Caco-2 (cell line): ENCODE data around the gene HCN1. TPM values are rescaled to one million over a fixed set of nuclear protein-coding genes. Genes with fewer than 3 reads are reported as not detected.

Experiments
- BruUV-seq: library from RNA; stranded (reverse); fragments of 400-500 nt; replicated peaks from 2 replicates; lab custom pipeline; 2021; lab: Mats Ljungman, UMichigan
- CTCF ChIA-PET: fragments of 300-600 bp; sonication (Branson Sonifier 250); formaldehyde crosslinking; loops from one replicate; lab custom pipeline; 2022; ENCODE audit warnings: antibody characterized with exemption; lab: Charles Lee
- POLR2A ChIA-PET: fragments of 300-600 bp; sonication (Branson Sonifier 250); formaldehyde crosslinking; loops from one replicate; lab custom pipeline; 2022; ENCODE audit warnings: antibody characterized with exemption; lab: Charles Lee
- DNase-seq, 2 experiments: peaks; one replicate each; pipeline versions ENCODE4 v3.0.0 to v3.0.0-alpha.2; 2020 to 2022
- H3K27me3 ChIP-seq: replicated peaks from 2 replicates; pipeline ENCODE4 v1.6.0; 2011; ENCODE audit warnings: low read length; ENCODE audit not compliant: control insufficient read depth, insufficient read depth
- H3K36me3 ChIP-seq: 2 replicates; pipeline ENCODE4 v1.5.1; 2011; ENCODE audit warnings: low read length; ENCODE audit not compliant: control insufficient read depth, insufficient read depth
- H3K4me1 ChIP-seq: fragments of 250-450 bp; sonication (Bioruptor Pico); 2 replicates; pipeline ENCODE4 v1.5.1; 2020; ENCODE audit warnings: mild to moderate bottlenecking
- H3K4me3 ChIP-seq: 2 replicates; pipeline ENCODE4 v1.5.1; 2011; ENCODE audit warnings: low read depth, mild to moderate bottlenecking, control low read depth, low read length
- H3K9me3 ChIP-seq: fragments of 250-450 bp; sonication (Bioruptor Pico); 2 replicates; pipeline ENCODE4 v1.5.1; 2020; ENCODE audit warnings: mild to moderate bottlenecking, moderate library complexity
- H3K27ac Mint-ChIP-seq: one replicate; pipeline ENCODE4 v1.8.0; 2022; ENCODE audit warnings: mixed read lengths; ENCODE audit not compliant: unreplicated experiment
- H3K27me3 Mint-ChIP-seq: one replicate; pipeline ENCODE4 v1.8.0; 2022; ENCODE audit warnings: mixed read lengths; ENCODE audit not compliant: insufficient read depth, unreplicated experiment
- H3K36me3 Mint-ChIP-seq: one replicate; pipeline ENCODE4 v1.8.0; 2022; ENCODE audit warnings: mild to moderate bottlenecking, mixed read lengths; ENCODE audit not compliant: insufficient read depth, unreplicated experiment
- H3K4me1 Mint-ChIP-seq: one replicate; pipeline ENCODE4 v1.8.0; 2022; ENCODE audit warnings: low read depth, mixed read lengths; ENCODE audit not compliant: unreplicated experiment
- H3K4me3 Mint-ChIP-seq: one replicate; pipeline ENCODE4 v1.8.0; 2022; ENCODE audit warnings: mild to moderate bottlenecking, moderate library complexity, mixed read lengths; ENCODE audit not compliant: unreplicated experiment
- H3K9me3 Mint-ChIP-seq: one replicate; pipeline ENCODE4 v1.8.0; 2022; ENCODE audit warnings: mixed read lengths; ENCODE audit not compliant: unreplicated experiment
- intact Hi-C: fragments of 100-400 bp; cut with micrococcal nuclease; formaldehyde crosslinking; loops from one replicate; pipeline ENCODE4 v1.10.0; 2022; ENCODE audit not compliant: unreplicated experiment
- total RNA-seq: library from RNA; stranded (reverse); gene quantifications from 2 replicates; pipeline ENCODE4 v1.2.3, GENCODE V29; 2022
- TF ChIP-seq, protein P1 (sequence below), 2 experiments: fragments of 200-600 bp in 1 of 2; IDR thresholded peaks; 1 replicate in 1 of 2; 2 replicates in 1 of 2; pipeline versions ENCODE4 v1.5.1 to v1.8.0; 2011 to 2022; ENCODE audit warnings: antibody characterized with exemption in 1 of 2, control low read depth in 1 of 2, inconsistent platforms in 1 of 2, low read depth in 1 of 2, low read length in 1 of 2, mild to moderate bottlenecking in 1 of 2, moderate library complexity in 1 of 2; ENCODE audit not compliant: insufficient read depth in 1 of 2, severe bottlenecking in 1 of 2, unreplicated experiment in 1 of 2

Gene HCN1
- total RNA-seq, 1 experiment from 2014 or later, result not detected

DNA sequence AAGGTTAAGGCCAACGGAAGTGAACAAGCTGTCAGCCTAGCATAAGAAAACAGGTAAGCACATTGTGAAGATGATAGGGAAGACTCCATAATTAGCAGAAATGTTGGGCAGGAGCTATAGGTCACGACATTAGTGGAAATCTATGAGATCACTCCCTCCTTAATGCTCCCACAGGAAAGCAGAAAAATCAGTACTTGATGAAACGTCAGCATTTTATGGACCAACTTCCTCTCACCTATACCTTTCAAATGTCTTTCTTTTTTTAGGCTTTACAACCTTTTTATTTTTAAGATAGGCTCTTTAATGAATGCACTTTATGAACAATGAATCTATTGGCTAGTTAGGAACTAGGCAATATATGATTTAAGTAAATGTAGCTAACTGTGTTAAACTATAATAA lies 29.4 kb upstream of the HCN1 start:
- POLR2A ChIA-PET, result no interaction called here
- no peak overlapping the region for H3K4me3 Mint-ChIP-seq

DNA sequence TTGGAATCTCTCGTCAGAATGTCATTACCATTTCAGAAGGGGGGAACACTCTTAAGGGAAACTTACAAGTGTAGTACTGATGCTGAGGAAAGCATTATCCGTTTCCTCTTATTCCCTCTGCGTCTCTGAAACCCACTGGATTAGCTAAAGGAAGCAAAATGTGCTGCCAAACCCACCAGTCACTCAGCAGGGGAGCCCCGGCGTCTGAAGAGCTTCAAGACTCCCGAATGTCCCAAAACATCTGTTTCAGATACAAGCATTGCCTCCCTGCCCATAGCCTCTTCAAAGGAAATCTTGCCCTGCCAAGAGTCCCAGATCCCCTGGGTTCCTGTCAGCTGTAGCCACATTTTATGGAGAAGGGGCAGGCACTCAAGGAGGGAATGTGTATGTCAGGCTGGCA lies 1.0 kb upstream of the HCN1 start:
- BruUV-seq, result no TSS peak
- no peak overlapping the region for H3K4me3 ChIP-seq
- no peaks in the 10 kb centered on the region for H3K9me3 Mint-ChIP-seq
- H3K4me1 Mint-ChIP-seq, result no peaks in the 10 kb centered on the region
- POLR2A ChIA-PET, result no interaction called here
- CTCF ChIA-PET, result no interaction called here
- H3K36me3 ChIP-seq, result no peaks in the 10 kb centered on the region
- DNase-seq, result no peak
- H3K27me3 ChIP-seq, result no peaks in the 10 kb centered on the region
- H3K4me3 Mint-ChIP-seq, result no peak overlapping the region
- no peaks in the 10 kb centered on the region for H3K27me3 Mint-ChIP-seq
- H3K27ac Mint-ChIP-seq, result no peak overlapping the region
- intact Hi-C loops, result no loop called here
- H3K4me1 ChIP-seq, result no peaks in the 10 kb centered on the region
- TF ChIP-seq, protein P1, sequence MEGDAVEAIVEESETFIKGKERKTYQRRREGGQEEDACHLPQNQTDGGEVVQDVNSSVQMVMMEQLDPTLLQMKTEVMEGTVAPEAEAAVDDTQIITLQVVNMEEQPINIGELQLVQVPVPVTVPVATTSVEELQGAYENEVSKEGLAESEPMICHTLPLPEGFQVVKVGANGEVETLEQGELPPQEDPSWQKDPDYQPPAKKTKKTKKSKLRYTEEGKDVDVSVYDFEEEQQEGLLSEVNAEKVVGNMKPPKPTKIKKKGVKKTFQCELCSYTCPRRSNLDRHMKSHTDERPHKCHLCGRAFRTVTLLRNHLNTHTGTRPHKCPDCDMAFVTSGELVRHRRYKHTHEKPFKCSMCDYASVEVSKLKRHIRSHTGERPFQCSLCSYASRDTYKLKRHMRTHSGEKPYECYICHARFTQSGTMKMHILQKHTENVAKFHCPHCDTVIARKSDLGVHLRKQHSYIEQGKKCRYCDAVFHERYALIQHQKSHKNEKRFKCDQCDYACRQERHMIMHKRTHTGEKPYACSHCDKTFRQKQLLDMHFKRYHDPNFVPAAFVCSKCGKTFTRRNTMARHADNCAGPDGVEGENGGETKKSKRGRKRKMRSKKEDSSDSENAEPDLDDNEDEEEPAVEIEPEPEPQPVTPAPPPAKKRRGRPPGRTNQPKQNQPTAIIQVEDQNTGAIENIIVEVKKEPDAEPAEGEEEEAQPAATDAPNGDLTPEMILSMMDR (IDR thresholded peaks at IDR 0.05; ENCODE audit: insufficient read depth in 1 of 2, low read depth in 1 of 2, low read length in 1 of 2, severe bottlenecking in 1 of 2, unreplicated experiment in 1 of 2), result no peak
- H3K36me3 Mint-ChIP-seq, result no peaks in the 10 kb centered on the region
- H3K9me3 ChIP-seq, result no peaks in the 10 kb centered on the region

More for the DNA sequence above, 29.4 kb upstream of the HCN1 start:
- no TSS peak for BruUV-seq
- peaks cover 4% of the 10 kb centered on the region for H3K27me3 Mint-ChIP-seq
- Histone ChIP-seq H3K9me3 (no peaks in the 10 kb centered on the region), H3K4me1 (no peaks in the 10 kb centered on the region), H3K27me3 (no peaks in the 10 kb centered on the region), H3K4me3 (no peak overlapping the region), H3K36me3 (no peaks in the 10 kb centered on the region)
- CTCF ChIA-PET, result no interaction called here
- H3K36me3 Mint-ChIP-seq, result no peaks in the 10 kb centered on the region
- DNase-seq, result no peak
- no peak overlapping the region for H3K27ac Mint-ChIP-seq
- intact Hi-C loops, result no loop called here
- H3K9me3 Mint-ChIP-seq, result no peaks in the 10 kb centered on the region
- H3K4me1 Mint-ChIP-seq, result no peaks in the 10 kb centered on the region
- TF ChIP-seq, protein P1 (IDR thresholded peaks at IDR 0.05; ENCODE audit: insufficient read depth in 1 of 2, low read depth in 1 of 2, low read length in 1 of 2, severe bottlenecking in 1 of 2, unreplicated experiment in 1 of 2), result no peak

DNA sequence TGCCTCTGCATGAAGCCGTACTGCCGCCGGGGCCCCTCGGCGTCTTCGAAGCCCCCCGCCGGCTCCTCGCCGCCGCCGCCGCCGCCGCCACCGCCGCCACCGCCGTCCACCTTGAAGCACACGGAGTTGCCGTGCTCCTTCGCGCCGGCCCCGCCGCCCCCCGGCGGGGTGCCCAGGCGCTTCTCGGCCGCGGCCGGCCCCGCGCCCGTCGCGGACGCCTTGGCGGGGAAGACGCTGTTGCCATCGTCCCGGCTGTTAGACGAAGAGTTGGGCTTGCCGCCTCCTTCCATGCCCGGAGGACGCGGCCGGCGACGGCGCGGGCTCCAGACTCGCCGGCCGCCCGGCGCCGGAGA lies 400 bp downstream of the HCN1 start:
- Histone ChIP-seq H3K36me3 (no peaks in the 10 kb centered on the region), H3K4me1 (no peaks in the 10 kb centered on the region), H3K27me3 (no peaks in the 10 kb centered on the region), H3K9me3 (no peaks in the 10 kb centered on the region), H3K4me3 (no peak overlapping the region)
- intact Hi-C loops, result no loop called here
- ChIA-PET CTCF (no interaction called here), POLR2A (no interaction called here)
- H3K4me1 Mint-ChIP-seq, result no peaks in the 10 kb centered on the region
- no peaks in the 10 kb centered on the region for H3K27me3 Mint-ChIP-seq
- no peaks in the 10 kb centered on the region for H3K36me3 Mint-ChIP-seq
- no peak overlapping the region for H3K4me3 Mint-ChIP-seq
- no peaks in the 10 kb centered on the region for H3K9me3 Mint-ChIP-seq
- H3K27ac Mint-ChIP-seq, result no peak overlapping the region
- no peak for DNase-seq
- BruUV-seq, result no TSS peak
- TF ChIP-seq, protein P1 (IDR thresholded peaks at IDR 0.05; ENCODE audit: insufficient read depth in 1 of 2, low read depth in 1 of 2, low read length in 1 of 2, severe bottlenecking in 1 of 2, unreplicated experiment in 1 of 2), result no peak
